Measurements from ENCODE around the gene C5AR1. TPM values are rescaled to one million over a fixed set of nuclear protein-coding genes. Genes with fewer than 3 reads are reported as not detected.
A peak's percentile ranks its signal among the peaks of the same experiment; 100 is the strongest.

The C5AR1 gene
- total and polyA plus RNA-seq, 3 donors from 2014 or later: 3.5 to 6.1 (median 3.9) TPM

DNA sequence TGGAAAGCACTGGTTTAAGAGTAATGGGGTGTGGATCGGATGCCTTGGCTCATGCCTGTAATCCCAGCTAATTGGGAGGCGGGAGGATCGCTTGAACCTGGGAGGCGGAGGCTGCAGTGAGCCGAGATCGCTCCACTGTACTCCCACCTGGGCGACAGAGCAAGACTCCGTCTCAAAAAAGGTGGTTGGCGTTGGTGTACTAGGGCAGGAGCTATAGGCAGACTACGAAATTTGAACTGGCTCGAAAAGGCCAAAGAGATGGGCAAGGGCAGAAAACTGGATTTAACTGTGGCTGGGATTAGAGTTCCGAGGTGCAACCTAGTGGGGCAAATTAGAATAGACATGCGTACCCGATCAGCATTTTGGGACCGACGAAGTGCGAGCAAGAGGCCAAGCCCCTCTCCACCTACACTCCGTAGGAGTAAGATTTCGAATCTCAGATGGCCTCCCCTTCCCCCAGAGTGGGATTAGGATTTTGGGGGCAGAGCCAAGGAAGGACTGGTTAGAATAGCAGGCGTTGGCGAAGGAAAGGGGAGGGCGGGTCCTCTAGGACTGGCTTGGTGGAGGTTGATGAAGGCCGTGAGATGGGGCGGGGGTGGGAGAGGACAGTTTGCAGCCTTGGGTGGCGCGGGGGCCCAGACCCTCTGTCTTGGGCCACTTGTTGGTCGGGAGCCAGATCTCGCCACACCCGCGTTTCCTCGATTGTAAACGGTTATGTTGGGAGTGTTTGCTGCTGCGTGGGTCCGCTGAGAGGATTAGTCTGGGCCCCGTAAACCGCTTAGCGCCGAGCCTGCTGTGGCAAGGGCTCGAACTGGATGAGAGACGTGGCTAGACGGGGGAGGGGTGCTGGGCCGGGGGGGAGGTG, 37.0 kb upstream of the C5AR1 start:
- Histone ChIP-seq H3K4me1 (peaks cover 24% of the 10 kb centered on the region), H3K9me3 (no peaks in the 10 kb centered on the region), H3K4me3 (peak overlapping the region; percentile 71 to 86), H3K36me3 (ENCODE audit: low read depth, missing control alignments) (no peaks in the 10 kb centered on the region), H3K27ac (peak overlapping the region; percentile 94 to 98), H3K27me3 (no peaks in the 10 kb centered on the region)
- intact Hi-C loops (cut with DNase I; ENCODE audit: low total_unique reads): no loop called here
- peak; percentile 37 for DNase-seq
- TF ChIP-seq, protein P1, sequence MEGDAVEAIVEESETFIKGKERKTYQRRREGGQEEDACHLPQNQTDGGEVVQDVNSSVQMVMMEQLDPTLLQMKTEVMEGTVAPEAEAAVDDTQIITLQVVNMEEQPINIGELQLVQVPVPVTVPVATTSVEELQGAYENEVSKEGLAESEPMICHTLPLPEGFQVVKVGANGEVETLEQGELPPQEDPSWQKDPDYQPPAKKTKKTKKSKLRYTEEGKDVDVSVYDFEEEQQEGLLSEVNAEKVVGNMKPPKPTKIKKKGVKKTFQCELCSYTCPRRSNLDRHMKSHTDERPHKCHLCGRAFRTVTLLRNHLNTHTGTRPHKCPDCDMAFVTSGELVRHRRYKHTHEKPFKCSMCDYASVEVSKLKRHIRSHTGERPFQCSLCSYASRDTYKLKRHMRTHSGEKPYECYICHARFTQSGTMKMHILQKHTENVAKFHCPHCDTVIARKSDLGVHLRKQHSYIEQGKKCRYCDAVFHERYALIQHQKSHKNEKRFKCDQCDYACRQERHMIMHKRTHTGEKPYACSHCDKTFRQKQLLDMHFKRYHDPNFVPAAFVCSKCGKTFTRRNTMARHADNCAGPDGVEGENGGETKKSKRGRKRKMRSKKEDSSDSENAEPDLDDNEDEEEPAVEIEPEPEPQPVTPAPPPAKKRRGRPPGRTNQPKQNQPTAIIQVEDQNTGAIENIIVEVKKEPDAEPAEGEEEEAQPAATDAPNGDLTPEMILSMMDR (IDR thresholded peaks at IDR 0.05): no peak
- TF ChIP-seq POLR2A (IDR thresholded peaks at IDR 0.05): no peak
- WGBS, 2 donors: 26 to 37% methylated on average over 25 to 42 of the region's 42 CpGs

GRCh38 chr19:47273313-47274070, 36.2 kb upstream of the C5AR1 start:
- Histone ChIP-seq H3K4me3 (peak overlapping the region; percentile 71 to 86), H3K27me3 (no peaks in the 10 kb centered on the region), H3K4me1 (peaks cover 24% of the 10 kb centered on the region), H3K36me3 (ENCODE audit: low read depth, missing control alignments) (no peaks in the 10 kb centered on the region), H3K9me3 (no peaks in the 10 kb centered on the region), H3K27ac (peak overlapping the region; percentile 94 to 98)
- peak; percentile 56 for TF ChIP-seq POLR2A (IDR thresholded peaks at IDR 0.05)
- TF ChIP-seq, protein P1 (IDR thresholded peaks at IDR 0.05): no peak
- intact Hi-C loops (cut with DNase I; ENCODE audit: low total_unique reads): no loop called here
- peak; percentile 94 for DNase-seq
- WGBS, 2 donors: 0 to 1% methylated on average over 6 to 42 of the region's 54 CpGs

DNA sequence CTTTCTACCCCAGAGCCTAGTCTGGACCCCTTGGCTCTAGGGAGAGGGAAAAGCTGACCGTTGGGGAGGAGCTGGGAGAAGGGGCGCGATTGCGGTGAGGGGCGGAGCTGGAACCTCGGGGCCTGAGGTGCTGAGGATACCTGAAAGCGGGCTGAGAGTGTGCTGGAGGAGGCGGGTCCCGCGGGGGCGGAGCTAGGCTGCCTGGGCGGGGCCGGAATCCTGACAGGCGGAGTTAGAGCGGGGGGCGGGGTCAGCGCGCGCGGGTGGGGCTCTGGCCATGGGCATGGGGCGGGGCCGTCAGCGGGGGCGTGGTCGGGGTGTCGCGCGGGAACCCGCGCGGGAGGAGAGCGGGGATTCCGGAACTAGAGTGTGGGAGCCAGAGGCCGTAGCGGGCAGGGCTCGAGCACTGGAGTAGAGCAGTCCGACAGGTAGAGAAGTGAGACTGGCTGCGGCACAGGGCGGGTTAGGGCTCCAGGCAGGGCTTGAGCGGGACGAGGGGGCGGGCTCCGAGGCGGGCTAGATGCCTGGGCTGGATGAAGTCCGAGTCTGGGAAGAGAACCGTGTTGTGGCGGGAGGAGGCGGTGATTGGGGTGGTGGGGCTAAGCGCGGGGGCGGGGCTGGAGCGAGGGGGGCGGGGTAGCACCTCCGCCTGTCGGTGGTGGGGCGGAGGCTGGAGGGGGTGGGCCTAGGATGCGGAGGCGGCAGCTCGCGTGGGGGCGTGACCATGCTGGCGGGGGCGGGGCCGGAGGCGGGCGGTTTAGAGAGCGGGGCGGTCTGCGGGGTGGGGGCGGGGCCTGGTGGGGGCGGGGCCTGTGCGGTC, 35.4 kb upstream of the C5AR1 start, which contains the start of gene INAFM1:
TSS of gene INAFM1 (plus strand) at position 815 of the 820 bp plus-strand sequence. CDS start 35 bp downstream, outside the sequence.
- Histone ChIP-seq H3K9me3 (no peaks in the 10 kb centered on the region), H3K36me3 (ENCODE audit: low read depth, missing control alignments) (no peaks in the 10 kb centered on the region), H3K27ac (peak within 1 kb of the TSS; percentile 94 to 98), H3K4me3 (peak within 1 kb of the TSS; percentile 71 to 86), H3K4me1 (peaks cover 24% of the 10 kb centered on the region), H3K27me3 (no peaks in the 10 kb centered on the region)
- peak; percentile 99 for DNase-seq
- intact Hi-C loops (cut with DNase I; ENCODE audit: low total_unique reads): no loop called here
- peak; percentile 58 for TF ChIP-seq POLR2A (IDR thresholded peaks at IDR 0.05)
- TF ChIP-seq, protein P1 (IDR thresholded peaks at IDR 0.05): no peak
- WGBS, 2 donors: 0 to 1% methylated on average over 7 to 48 of the region's 72 CpGs

- H3K27ac ChIP-seq: peak overlapping the region; percentile 65 to 84
- H3K4me3 ChIP-seq: peak overlapping the region; percentile 71 to 86
- no peaks in the 10 kb centered on the region for H3K27me3 ChIP-seq
- intact Hi-C loops (cut with DNase I; ENCODE audit: low total_unique reads): no loop called here
- no peaks in the 10 kb centered on the region for H3K36me3 ChIP-seq (ENCODE audit: low read depth, missing control alignments)
- TF ChIP-seq POLR2A (IDR thresholded peaks at IDR 0.05): no peak
- TF ChIP-seq, protein P1 (IDR thresholded peaks at IDR 0.05): no peak
- DNase-seq: peak; percentile 35
- peaks cover 24% of the 10 kb centered on the region for H3K4me1 ChIP-seq
- H3K9me3 ChIP-seq: no peaks in the 10 kb centered on the region
- WGBS, 2 donors: 3 to 6% methylated on average over 8 to 77 of the region's 82 CpGs
Observed at GRCh38 chr19:47274891-47275761, 34.5 kb upstream of the C5AR1 start.

Measured in testis (tissue), 3 donors.